A673 (cell line): ENCODE measurements around the gene TEX261.

Source experiments
- EZH2 ChIP-seq: fragments of 200-600 bp; sonication (generic); IDR thresholded peaks from 2 replicates; pipeline ENCODE4 v1.6.1; 2017; ENCODE audit warnings: borderline replicate concordance, low read depth, mild to moderate bottlenecking, mixed read lengths, antibody characterized with exemption, low read length; ENCODE audit not compliant: poor library complexity, severe bottlenecking
- TF ChIP-seq, protein P1 (sequence below): fragments of 300-800, 200-600 bp; sonication (generic); conservative IDR thresholded peaks from 2 replicates; pipeline ENCODE4 v1.5.1; 2017; ENCODE audit warnings: low read depth, mild to moderate bottlenecking, antibody characterized with exemption, low read length, moderate library complexity, mixed read lengths

DNA sequence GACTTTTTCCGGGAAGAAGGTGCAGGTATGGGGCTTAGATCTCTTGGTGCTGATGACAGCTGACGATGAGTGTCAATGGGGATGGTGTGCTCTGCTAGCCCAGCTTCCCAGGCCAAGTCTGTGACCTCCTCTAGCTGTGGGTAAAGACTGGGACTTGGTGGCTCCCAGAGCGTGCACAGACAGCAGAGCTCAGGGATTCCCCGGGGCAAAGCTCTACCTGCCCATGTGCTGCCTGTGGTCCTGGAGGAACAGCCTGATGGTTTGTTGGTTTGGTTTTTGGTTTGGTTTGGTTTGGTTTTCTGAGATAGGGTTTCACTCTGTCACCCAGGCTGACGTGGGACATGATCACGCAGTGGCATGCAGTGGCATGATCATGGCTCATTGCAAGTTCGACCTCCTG is 39.8 kb downstream of the TEX261 start:
- no peak for TF ChIP-seq EZH2
- TF ChIP-seq, protein P1, sequence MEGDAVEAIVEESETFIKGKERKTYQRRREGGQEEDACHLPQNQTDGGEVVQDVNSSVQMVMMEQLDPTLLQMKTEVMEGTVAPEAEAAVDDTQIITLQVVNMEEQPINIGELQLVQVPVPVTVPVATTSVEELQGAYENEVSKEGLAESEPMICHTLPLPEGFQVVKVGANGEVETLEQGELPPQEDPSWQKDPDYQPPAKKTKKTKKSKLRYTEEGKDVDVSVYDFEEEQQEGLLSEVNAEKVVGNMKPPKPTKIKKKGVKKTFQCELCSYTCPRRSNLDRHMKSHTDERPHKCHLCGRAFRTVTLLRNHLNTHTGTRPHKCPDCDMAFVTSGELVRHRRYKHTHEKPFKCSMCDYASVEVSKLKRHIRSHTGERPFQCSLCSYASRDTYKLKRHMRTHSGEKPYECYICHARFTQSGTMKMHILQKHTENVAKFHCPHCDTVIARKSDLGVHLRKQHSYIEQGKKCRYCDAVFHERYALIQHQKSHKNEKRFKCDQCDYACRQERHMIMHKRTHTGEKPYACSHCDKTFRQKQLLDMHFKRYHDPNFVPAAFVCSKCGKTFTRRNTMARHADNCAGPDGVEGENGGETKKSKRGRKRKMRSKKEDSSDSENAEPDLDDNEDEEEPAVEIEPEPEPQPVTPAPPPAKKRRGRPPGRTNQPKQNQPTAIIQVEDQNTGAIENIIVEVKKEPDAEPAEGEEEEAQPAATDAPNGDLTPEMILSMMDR, result no peak
